ENCODE measurements around the gene OR1D5.
"Not testable (repeated sequence)": the region's sequence is repeated elsewhere in the genome, so short reads cannot be mapped to it uniquely, and the experiment has no call there.

The OR1D5 gene, protein sequence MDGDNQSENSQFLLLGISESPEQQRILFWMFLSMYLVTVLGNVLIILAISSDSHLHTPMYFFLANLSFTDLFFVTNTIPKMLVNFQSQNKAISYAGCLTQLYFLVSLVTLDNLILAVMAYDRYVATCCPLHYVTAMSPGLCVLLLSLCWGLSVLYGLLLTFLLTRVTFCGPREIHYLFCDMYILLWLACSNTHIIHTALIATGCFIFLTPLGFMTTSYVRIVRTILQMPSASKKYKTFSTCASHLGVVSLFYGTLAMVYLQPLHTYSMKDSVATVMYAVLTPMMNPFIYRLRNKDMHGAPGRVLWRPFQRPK

DNA sequence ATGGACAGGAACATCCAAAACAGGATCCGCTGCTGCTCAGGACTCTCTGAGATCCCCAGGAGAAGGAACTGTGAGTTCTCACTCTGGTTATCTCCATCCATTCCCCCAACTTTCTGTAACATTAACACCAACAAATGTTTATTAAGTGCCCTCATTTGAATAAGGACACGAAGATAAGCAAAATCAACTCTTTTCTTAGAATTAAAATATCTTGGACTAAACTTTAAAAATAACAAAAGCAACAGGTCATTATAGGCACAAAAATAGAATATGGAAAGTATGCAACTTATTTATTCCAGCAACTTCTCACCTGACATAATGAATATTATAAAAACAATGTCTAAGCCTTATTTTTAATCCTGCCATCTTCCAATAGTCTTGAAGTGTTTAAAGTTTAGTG lies at the start of gene OR1D5:
Gene OR1D5 (minus strand): TSS at position 101 of the 400 bp plus-strand sequence. CDS start 0 bp downstream, at position 101.
- H3K9ac ChIP-seq (ENCODE audit: low read depth in 1 of 2, low read length in 2 of 2); H3K4me1 ChIP-seq (ENCODE audit: control insufficient read depth in 2 of 2, insufficient read depth in 2 of 2, low read length in 2 of 2); H3K4me3 ChIP-seq (ENCODE audit: low read length in 2 of 2); H3K27me3 ChIP-seq (ENCODE audit: control insufficient read depth in 2 of 2, insufficient read depth in 2 of 2, low read length in 2 of 2); H3K9me3 ChIP-seq (ENCODE audit: control insufficient read depth in 2 of 2, low read length in 2 of 2); H3K36me3 ChIP-seq (ENCODE audit: control insufficient read depth in 2 of 2, insufficient read depth in 2 of 2, low read length in 2 of 2); H3K27ac ChIP-seq (ENCODE audit: low read depth in 2 of 2, low read length in 2 of 2): not testable (repeated sequence)

DNA sequence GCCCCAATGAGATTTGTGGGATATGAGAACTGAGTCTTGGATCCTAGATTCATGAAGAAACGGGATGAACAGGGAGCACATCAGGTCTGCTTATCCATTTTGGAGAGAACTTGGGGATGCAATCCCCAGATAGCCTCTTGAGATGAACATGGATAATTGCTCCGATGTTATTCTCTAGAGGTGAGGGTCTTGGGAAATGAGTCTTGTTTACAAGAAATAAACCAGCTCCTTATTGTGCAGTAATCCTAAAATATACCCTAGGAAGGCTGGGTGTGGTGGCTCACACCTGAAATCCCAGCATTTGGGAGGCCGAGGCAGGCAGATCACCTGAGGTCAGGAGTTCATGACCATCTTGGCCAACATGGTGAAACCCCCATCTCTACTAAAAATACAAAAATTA lies 40.9 kb upstream of the OR1D5 start, which contains the start of gene OR1D2:
Gene OR1D2 (minus strand): TSS at position 101 of the 400 bp plus-strand sequence. CDS start 11,426 bp downstream, outside the sequence.
- Histone ChIP-seq H3K9me3 (ENCODE audit: control insufficient read depth in 2 of 2, low read length in 2 of 2) (no peaks in the 10 kb centered on the region), H3K27ac (ENCODE audit: low read depth in 2 of 2, low read length in 2 of 2) (no peak within 1 kb of the TSS), H3K9ac (ENCODE audit: low read depth in 1 of 2, low read length in 2 of 2) (no peak within 1 kb of the TSS), H3K27me3 (ENCODE audit: control insufficient read depth in 2 of 2, insufficient read depth in 2 of 2, low read length in 2 of 2) (no peaks in the 10 kb centered on the region), H3K36me3 (ENCODE audit: control insufficient read depth in 2 of 2, insufficient read depth in 2 of 2, low read length in 2 of 2) (no peaks in the 10 kb centered on the region), H3K4me3 (ENCODE audit: low read length in 2 of 2) (no peak within 1 kb of the TSS), H3K4me1 (ENCODE audit: control insufficient read depth in 2 of 2, insufficient read depth in 2 of 2, low read length in 2 of 2) (no peaks in the 10 kb centered on the region)

DNA sequence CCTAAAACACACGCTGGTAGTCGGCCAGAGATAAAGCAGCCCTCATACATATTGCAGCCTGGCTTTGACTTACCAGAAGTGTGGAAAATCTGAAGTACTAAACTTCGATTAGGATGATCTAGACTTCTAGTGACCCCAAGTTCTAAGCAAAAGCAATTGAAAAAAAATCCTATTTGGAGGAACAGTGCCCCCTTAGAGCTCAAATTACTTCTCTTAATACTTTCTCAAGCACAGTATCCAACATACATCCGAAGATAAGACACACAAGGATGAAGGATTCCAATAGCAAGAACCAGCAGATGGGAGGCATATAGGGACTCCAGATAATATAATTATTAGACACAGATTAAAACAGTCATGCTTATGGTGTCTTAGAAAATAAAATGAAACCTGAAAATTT lies 10.4 kb upstream of the OR1D5 start:
- H3K4me1 ChIP-seq (ENCODE audit: control insufficient read depth in 2 of 2, insufficient read depth in 2 of 2, low read length in 2 of 2); H3K9me3 ChIP-seq (ENCODE audit: control insufficient read depth in 2 of 2, low read length in 2 of 2); H3K27me3 ChIP-seq (ENCODE audit: control insufficient read depth in 2 of 2, insufficient read depth in 2 of 2, low read length in 2 of 2); H3K4me3 ChIP-seq (ENCODE audit: low read length in 2 of 2); H3K36me3 ChIP-seq (ENCODE audit: control insufficient read depth in 2 of 2, insufficient read depth in 2 of 2, low read length in 2 of 2); H3K9ac ChIP-seq (ENCODE audit: low read depth in 1 of 2, low read length in 2 of 2); H3K27ac ChIP-seq (ENCODE audit: low read depth in 2 of 2, low read length in 2 of 2): not testable (repeated sequence)

DNA sequence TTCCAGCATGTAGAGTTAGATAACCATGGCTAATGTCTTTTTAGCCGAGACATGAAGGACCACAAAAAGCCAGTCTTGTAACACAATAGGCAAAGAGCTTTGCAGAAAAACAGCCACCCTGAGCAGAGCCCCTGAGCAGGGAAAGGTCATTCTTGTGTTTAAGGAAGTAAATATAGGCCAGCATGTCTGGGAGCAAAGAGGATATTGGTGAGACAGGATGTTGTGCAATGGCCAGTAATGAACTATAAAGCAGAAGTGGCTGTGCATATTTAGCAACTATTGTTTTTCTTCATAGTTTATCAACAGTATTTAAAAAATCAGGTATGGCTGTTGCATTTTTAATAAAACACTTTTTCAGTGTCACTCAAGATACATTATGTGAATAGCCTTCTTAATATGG lies 1.8 kb upstream of the OR1D5 start:
- H3K9me3 ChIP-seq (ENCODE audit: control insufficient read depth in 2 of 2, low read length in 2 of 2): not testable (repeated sequence)

DNA sequence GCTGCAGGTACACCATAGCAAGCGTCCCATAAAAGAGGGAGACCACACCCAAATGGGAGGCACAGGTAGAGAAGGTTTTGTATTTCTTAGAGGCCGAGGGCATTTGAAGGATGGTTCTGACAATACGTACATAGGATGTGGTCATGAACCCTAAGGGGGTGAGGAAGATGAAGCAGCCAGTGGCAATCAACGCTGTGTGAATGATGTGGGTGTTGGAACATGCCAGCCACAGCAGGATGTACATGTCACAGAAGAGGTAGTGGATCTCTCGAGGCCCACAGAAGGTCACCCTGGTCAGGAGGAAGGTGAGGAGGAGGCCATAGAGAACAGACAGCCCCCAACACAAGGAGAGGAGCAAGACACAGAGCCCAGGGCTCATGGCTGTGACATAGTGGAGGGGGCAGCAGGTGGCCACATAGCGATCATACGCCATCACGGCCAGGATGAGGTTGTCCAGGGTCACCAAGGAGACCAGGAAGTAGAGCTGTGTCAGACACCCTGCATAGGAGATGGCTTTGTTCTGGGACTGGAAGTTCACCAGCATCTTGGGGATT lies 506 bp downstream of the OR1D5 start:
- not testable (repeated sequence) for H3K9ac ChIP-seq (ENCODE audit: low read depth in 1 of 2, low read length in 2 of 2); H3K9me3 ChIP-seq (ENCODE audit: control insufficient read depth in 2 of 2, low read length in 2 of 2); H3K27ac ChIP-seq (ENCODE audit: low read depth in 2 of 2, low read length in 2 of 2); H3K36me3 ChIP-seq (ENCODE audit: control insufficient read depth in 2 of 2, insufficient read depth in 2 of 2, low read length in 2 of 2); H3K27me3 ChIP-seq (ENCODE audit: control insufficient read depth in 2 of 2, insufficient read depth in 2 of 2, low read length in 2 of 2); H3K4me1 ChIP-seq (ENCODE audit: control insufficient read depth in 2 of 2, insufficient read depth in 2 of 2, low read length in 2 of 2); H3K4me3 ChIP-seq (ENCODE audit: low read length in 2 of 2)

More for the DNA sequence above, 1.8 kb upstream of the OR1D5 start:
- H3K9ac ChIP-seq (ENCODE audit: low read depth in 1 of 2, low read length in 2 of 2); H3K27ac ChIP-seq (ENCODE audit: low read depth in 2 of 2, low read length in 2 of 2); H3K4me3 ChIP-seq (ENCODE audit: low read length in 2 of 2); H3K4me1 ChIP-seq (ENCODE audit: control insufficient read depth in 2 of 2, insufficient read depth in 2 of 2, low read length in 2 of 2); H3K36me3 ChIP-seq (ENCODE audit: control insufficient read depth in 2 of 2, insufficient read depth in 2 of 2, low read length in 2 of 2); H3K27me3 ChIP-seq (ENCODE audit: control insufficient read depth in 2 of 2, insufficient read depth in 2 of 2, low read length in 2 of 2): not testable (repeated sequence)

DNA sequence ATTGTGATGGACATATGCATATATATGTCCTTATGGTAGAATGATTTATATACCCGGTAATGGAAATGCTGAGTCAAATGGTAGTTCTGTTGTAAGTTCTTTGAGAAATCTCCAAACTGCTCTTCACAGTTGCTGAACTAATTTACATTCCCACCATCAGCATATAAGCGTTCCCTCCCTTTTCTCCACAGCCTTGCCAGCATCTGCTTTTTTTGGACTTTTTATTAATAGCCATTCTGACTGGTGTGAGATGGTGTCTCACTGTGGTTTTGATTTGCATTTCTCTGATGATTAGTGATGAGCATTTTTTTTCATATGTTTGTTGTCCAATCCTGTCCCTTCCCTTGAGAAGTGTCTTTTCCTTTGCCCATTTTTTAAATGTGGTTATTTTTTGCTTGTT lies 8.5 kb downstream of the OR1D5 start:
- not testable (repeated sequence) for H3K9me3 ChIP-seq (ENCODE audit: control insufficient read depth in 2 of 2, low read length in 2 of 2); H3K4me1 ChIP-seq (ENCODE audit: control insufficient read depth in 2 of 2, insufficient read depth in 2 of 2, low read length in 2 of 2); H3K27me3 ChIP-seq (ENCODE audit: control insufficient read depth in 2 of 2, insufficient read depth in 2 of 2, low read length in 2 of 2); H3K36me3 ChIP-seq (ENCODE audit: control insufficient read depth in 2 of 2, insufficient read depth in 2 of 2, low read length in 2 of 2); H3K9ac ChIP-seq (ENCODE audit: low read depth in 1 of 2, low read length in 2 of 2); H3K27ac ChIP-seq (ENCODE audit: low read depth in 2 of 2, low read length in 2 of 2); H3K4me3 ChIP-seq (ENCODE audit: low read length in 2 of 2)

DNA sequence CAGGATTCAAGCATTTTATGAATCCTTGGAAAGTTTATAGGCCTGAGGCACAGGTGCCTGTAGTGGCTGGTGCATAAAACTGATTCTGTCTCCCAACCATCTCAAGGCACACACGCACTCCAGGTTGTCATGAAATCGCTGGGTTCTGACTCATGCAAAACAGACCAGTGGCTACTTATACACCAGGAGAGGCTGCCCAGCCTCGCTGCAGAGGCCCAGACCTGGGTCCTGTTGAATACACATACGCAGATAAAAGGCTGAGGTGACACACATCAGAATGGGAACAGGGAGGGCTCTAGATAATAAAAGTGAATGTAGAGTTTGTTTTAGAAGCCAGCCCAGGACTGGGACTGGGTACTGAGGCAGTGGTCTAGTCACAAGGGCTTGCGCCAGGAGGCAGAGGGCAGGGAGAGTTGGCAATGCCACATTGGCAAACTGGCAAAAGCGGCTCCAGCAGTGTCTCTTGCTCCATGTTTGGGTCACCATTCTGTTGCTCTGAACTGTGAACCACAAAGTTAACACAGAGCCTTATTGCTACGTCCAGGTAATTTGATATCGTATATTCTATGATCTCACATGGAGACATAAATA lies 13.6 kb downstream of the OR1D5 start:
- Histone ChIP-seq H3K9me3 (ENCODE audit: control insufficient read depth in 2 of 2, low read length in 2 of 2) (no peaks in the 10 kb centered on the region), H3K4me3 (ENCODE audit: low read length in 2 of 2) (peak overlapping the region; percentile 69 to 90), H3K27ac (ENCODE audit: low read depth in 2 of 2, low read length in 2 of 2) (no peak overlapping the region), H3K36me3 (ENCODE audit: control insufficient read depth in 2 of 2, insufficient read depth in 2 of 2, low read length in 2 of 2) (no peaks in the 10 kb centered on the region), H3K9ac (ENCODE audit: low read depth in 1 of 2, low read length in 2 of 2) (no peak overlapping the region), H3K4me1 (ENCODE audit: control insufficient read depth in 2 of 2, insufficient read depth in 2 of 2, low read length in 2 of 2) (peaks cover 0 to 5% of the 10 kb centered on the region in 2 donors), H3K27me3 (ENCODE audit: control insufficient read depth in 2 of 2, insufficient read depth in 2 of 2, low read length in 2 of 2) (no peaks in the 10 kb centered on the region)

DNA sequence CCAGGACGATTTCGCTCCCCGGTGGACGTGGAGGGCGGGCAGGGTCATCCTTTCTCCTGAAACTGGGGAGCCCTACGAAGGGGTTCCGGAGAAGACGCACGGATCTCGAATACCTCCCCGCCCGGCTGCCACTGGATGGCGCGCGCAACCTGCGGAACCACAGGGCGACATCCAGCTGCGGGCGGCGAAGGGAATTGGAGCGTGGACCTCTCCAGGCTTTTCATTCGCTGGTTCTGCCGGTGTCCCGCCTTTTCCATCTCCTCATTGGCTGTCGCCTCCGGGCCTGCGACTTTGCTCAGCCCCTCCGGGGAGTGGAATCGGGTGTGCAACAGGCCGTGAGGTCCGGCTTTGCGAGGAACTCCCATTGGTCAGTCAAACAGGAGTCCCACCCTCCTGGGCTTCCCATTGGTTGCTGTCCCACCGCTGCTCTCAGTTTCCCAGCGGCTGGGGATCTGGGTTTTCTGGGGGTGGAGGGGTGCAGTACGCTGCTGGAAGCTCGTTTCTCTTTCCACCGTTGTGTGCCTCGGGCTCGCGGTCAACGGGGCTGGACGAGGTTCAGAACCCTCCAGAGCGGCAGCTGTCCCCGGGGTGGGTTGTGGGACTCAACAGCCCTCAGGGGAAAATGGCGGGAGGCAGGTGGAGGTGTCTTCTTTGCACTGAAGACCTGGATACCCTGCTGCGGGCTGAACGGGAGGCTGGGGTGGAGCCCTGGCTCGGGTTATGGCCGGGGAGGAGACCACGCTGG lies 14.5 kb downstream of the OR1D5 start:
- Histone ChIP-seq H3K27me3 (ENCODE audit: control insufficient read depth in 2 of 2, insufficient read depth in 2 of 2, low read length in 2 of 2) (no peaks in the 10 kb centered on the region), H3K9me3 (ENCODE audit: control insufficient read depth in 2 of 2, low read length in 2 of 2) (no peaks in the 10 kb centered on the region), H3K9ac (ENCODE audit: low read depth in 1 of 2, low read length in 2 of 2) (peak overlapping the region in 1 of 2 donors; percentile 55), H3K27ac (ENCODE audit: low read depth in 2 of 2, low read length in 2 of 2) (peak overlapping the region in 1 of 2 donors; percentile 67), H3K4me1 (ENCODE audit: control insufficient read depth in 2 of 2, insufficient read depth in 2 of 2, low read length in 2 of 2) (peaks cover 0 to 5% of the 10 kb centered on the region in 2 donors), H3K36me3 (ENCODE audit: control insufficient read depth in 2 of 2, insufficient read depth in 2 of 2, low read length in 2 of 2) (no peaks in the 10 kb centered on the region), H3K4me3 (ENCODE audit: low read length in 2 of 2) (peak overlapping the region; percentile 69 to 90)

DNA sequence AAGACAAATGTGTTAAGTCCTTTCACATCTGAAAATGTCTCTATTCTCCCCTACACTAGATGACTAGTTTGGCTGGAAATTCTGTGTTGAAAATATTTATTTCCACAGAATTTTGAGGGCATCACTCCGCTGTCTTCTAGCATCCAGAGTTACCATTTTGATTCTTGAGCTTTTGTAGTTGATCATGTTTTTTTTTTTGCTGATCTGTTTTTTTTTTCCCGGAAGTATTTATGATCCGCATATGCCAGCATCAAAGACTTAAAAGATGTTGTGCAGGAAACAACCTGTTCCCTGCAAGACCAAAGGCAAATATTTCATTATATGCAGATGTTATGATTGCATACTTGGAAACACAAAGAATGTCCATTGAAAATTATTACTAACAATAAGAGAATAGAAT lies 16.7 kb downstream of the OR1D5 start:
- no peaks in the 10 kb centered on the region for H3K9me3 ChIP-seq (ENCODE audit: control insufficient read depth in 2 of 2, low read length in 2 of 2)
- H3K4me1 ChIP-seq (ENCODE audit: control insufficient read depth in 2 of 2, insufficient read depth in 2 of 2, low read length in 2 of 2): peaks cover 0 to 5% of the 10 kb centered on the region in 2 donors
- H3K27me3 ChIP-seq (ENCODE audit: control insufficient read depth in 2 of 2, insufficient read depth in 2 of 2, low read length in 2 of 2): no peaks in the 10 kb centered on the region
- no peak overlapping the region for H3K27ac ChIP-seq (ENCODE audit: low read depth in 2 of 2, low read length in 2 of 2)
- no peak overlapping the region for H3K4me3 ChIP-seq (ENCODE audit: low read length in 2 of 2)
- no peaks in the 10 kb centered on the region for H3K36me3 ChIP-seq (ENCODE audit: control insufficient read depth in 2 of 2, insufficient read depth in 2 of 2, low read length in 2 of 2)
- H3K9ac ChIP-seq (ENCODE audit: low read depth in 1 of 2, low read length in 2 of 2): no peak overlapping the region
